NB4 (cell line): ENCODE measurements around the gene DUSP14.

Experiments used
- TF ChIP-seq, protein P1 (sequence below): IDR thresholded peaks from one replicate; pipeline ENCODE4 v1.5.1; 2012; ENCODE audit warnings: low read depth, low read length
- TF ChIP-seq, protein P2 (sequence below): IDR thresholded peaks from 2 replicates; pipeline ENCODE4 v1.6.1; 2011; ENCODE audit warnings: low read depth, low read length

DNA sequence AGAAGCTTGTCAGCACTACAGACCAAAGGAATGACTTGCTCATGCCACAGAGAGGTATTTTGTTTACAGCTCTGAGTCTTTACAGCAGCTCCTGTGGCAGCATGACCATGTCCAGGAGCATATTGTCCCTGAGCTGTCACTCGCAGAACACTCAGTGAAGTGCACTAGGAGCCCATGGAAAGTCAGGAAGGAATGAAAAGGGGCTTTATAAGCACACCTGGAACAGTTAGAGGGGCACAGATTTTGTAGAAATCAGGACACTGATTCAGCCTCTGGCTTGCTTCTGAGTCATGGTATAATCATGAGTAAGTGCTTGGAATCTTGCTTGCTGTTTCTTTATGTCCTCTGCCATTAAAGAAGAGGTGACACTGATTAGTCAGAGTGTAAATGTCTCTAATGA is 42.0 kb upstream of the DUSP14 start:
- TF ChIP-seq, protein P1, sequence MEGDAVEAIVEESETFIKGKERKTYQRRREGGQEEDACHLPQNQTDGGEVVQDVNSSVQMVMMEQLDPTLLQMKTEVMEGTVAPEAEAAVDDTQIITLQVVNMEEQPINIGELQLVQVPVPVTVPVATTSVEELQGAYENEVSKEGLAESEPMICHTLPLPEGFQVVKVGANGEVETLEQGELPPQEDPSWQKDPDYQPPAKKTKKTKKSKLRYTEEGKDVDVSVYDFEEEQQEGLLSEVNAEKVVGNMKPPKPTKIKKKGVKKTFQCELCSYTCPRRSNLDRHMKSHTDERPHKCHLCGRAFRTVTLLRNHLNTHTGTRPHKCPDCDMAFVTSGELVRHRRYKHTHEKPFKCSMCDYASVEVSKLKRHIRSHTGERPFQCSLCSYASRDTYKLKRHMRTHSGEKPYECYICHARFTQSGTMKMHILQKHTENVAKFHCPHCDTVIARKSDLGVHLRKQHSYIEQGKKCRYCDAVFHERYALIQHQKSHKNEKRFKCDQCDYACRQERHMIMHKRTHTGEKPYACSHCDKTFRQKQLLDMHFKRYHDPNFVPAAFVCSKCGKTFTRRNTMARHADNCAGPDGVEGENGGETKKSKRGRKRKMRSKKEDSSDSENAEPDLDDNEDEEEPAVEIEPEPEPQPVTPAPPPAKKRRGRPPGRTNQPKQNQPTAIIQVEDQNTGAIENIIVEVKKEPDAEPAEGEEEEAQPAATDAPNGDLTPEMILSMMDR, result no peak
- TF ChIP-seq, protein P2, sequence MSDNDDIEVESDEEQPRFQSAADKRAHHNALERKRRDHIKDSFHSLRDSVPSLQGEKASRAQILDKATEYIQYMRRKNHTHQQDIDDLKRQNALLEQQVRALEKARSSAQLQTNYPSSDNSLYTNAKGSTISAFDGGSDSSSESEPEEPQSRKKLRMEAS, result no peak
